H1 (cell line): ENCODE results near the gene ACRBP. TPM values are rescaled to one million over a fixed set of nuclear protein-coding genes. Genes with fewer than 3 reads are reported as not detected.

Source experiments
- CTCF ChIA-PET: fragments of 300-600 bp; sonication (Branson Sonifier 250); formaldehyde crosslinking; loops from one replicate; lab custom pipeline; 2021; ENCODE audit not compliant: partially characterized antibody; lab: Charles Lee
- POLR2A ChIA-PET: fragments of 300-600 bp; sonication (Branson Sonifier 250); formaldehyde crosslinking; loops from one replicate; lab custom pipeline; 2021; ENCODE audit warnings: inconsistent platforms; ENCODE audit not compliant: partially characterized antibody; lab: Charles Lee
- DNase-seq, 2 experiments: peaks; one replicate each; pipeline versions ENCODE4 v3.0.0 to v3.0.0-alpha.2; 2010 to 2022; ENCODE audit warnings: low spot score in 2 of 2, low read depth in 1 of 2, mixed read lengths in 1 of 2
- FAIRE-seq: peaks from 2 replicates; lab custom pipeline; 2011; peaks lifted over from hg19 to GRCh38; lab: Jason Lieb, UNC
- H2AFZ ChIP-seq: 2 replicates; pipeline ENCODE4 v1.8.1; 2012; ENCODE audit warnings: low read length, inconsistent platforms
- H2AK5ac ChIP-seq: 2 replicates; pipeline ENCODE4 v1.6.1; 2013; ENCODE audit warnings: low read depth, low read length
- H2BK120ac ChIP-seq: replicated peaks from 2 replicates; pipeline ENCODE3; 2013; ENCODE audit warnings: low read depth, low read length, inconsistent platforms
- H2BK12ac ChIP-seq: 2 replicates; pipeline ENCODE4 v1.6.1; 2013; ENCODE audit warnings: low read depth, low read length
- H2BK15ac ChIP-seq: 2 replicates; pipeline ENCODE4 v1.6.1; 2013; ENCODE audit warnings: low read length
- H2BK20ac ChIP-seq: 2 replicates; pipeline ENCODE4 v1.6.1; 2013; ENCODE audit warnings: low read length
- H2BK5ac ChIP-seq: 2 replicates; pipeline ENCODE4 v1.6.1; 2013; ENCODE audit warnings: low read depth, low read length
- H3K14ac ChIP-seq: 2 replicates; pipeline ENCODE4 v1.6.1; 2013; ENCODE audit warnings: inconsistent platforms; ENCODE audit not compliant: insufficient read length
- H3K18ac ChIP-seq: 2 replicates; pipeline ENCODE4 v1.6.1; 2013; ENCODE audit warnings: low read length; ENCODE audit errors: extremely low read depth
- H3K23ac ChIP-seq: 2 replicates; pipeline ENCODE4 v1.6.1; 2013; ENCODE audit warnings: inconsistent platforms; ENCODE audit not compliant: insufficient read length
- H3K23me2 ChIP-seq: 2 replicates; pipeline ENCODE4 v1.6.1; 2013; ENCODE audit warnings: low read depth, low read length
- H3K27ac ChIP-seq: 2 replicates; pipeline ENCODE4 v1.6.1; 2011; ENCODE audit warnings: low read depth, low read length, inconsistent platforms
- H3K27me3 ChIP-seq, 4 experiments: replicated peaks in 1 of 4; 1 replicate in 1 of 4; 2 replicates in 3 of 4; pipeline versions ENCODE4 v1.6.1 to v1.8.1; 2011 to 2013; ENCODE audit warnings: low read length in 3 of 4, mild to moderate bottlenecking in 3 of 4, inconsistent platforms in 2 of 4, mixed read lengths in 2 of 4, moderate library complexity in 1 of 4; ENCODE audit not compliant: control insufficient read depth in 3 of 4, insufficient read depth in 3 of 4; ENCODE audit errors: extremely low read depth in 1 of 4
- H3K36me3 ChIP-seq, 4 experiments: 2 replicates each; pipeline versions ENCODE4 v1.6.1 to v1.8.1; 2011 to 2013; ENCODE audit warnings: mild to moderate bottlenecking in 4 of 4, low read length in 3 of 4, moderate library complexity in 2 of 4, control low read depth in 1 of 4, inconsistent platforms in 1 of 4; ENCODE audit not compliant: insufficient read depth in 4 of 4, control insufficient read depth in 2 of 4
- H3K4ac ChIP-seq: replicated peaks from 2 replicates; pipeline ENCODE3; 2013; ENCODE audit warnings: low read length, low read depth, mixed read lengths, inconsistent platforms; ENCODE audit not compliant: insufficient read length
- H3K4me1 ChIP-seq, 4 experiments: replicated peaks in 1 of 4; 1 replicate in 1 of 4; 2 replicates in 3 of 4; pipeline versions ENCODE4 v1.6.1 to v1.8.1; 2011 to 2013; ENCODE audit warnings: low read length in 3 of 4, inconsistent platforms in 2 of 4, mixed read lengths in 1 of 4; ENCODE audit not compliant: insufficient read depth in 4 of 4, control insufficient read depth in 3 of 4
- H3K4me2 ChIP-seq, 2 experiments: 2 replicates each; pipeline versions ENCODE4 v1.6.1 to v1.8.1; 2011 to 2013; ENCODE audit warnings: low read depth in 2 of 2, low read length in 2 of 2, control low read depth in 1 of 2, inconsistent platforms in 1 of 2, mild to moderate bottlenecking in 1 of 2; ENCODE audit not compliant: insufficient read depth in 1 of 2
- H3K4me3 ChIP-seq, 4 experiments: fragments of 200-600, 300-600 bp in 1 of 4; sonication (generic), shearing (Covaris generic), sonication (Bioruptor Twin) in 1 of 4; 2 replicates each; pipeline versions ENCODE4 v1.5.1 to v1.8.1; 2011 to 2016; ENCODE audit warnings: low read length in 4 of 4, low read depth in 3 of 4, control low read depth in 2 of 4, inconsistent platforms in 2 of 4, mild to moderate bottlenecking in 2 of 4, mixed read lengths in 1 of 4, moderate library complexity in 1 of 4; ENCODE audit not compliant: insufficient read depth in 2 of 4; ENCODE audit errors: extremely low read depth in 1 of 4
- H3K56ac ChIP-seq: replicated peaks from 2 replicates; pipeline ENCODE3; 2013; ENCODE audit warnings: low read depth, mild to moderate bottlenecking, mixed read lengths, low read length, inconsistent platforms; ENCODE audit not compliant: insufficient read length
- H3K79me1 ChIP-seq: 2 replicates; pipeline ENCODE4 v1.6.1; 2013; ENCODE audit warnings: low read depth, low read length, control low read depth
- H3K79me2 ChIP-seq, 2 experiments: 2 replicates each; pipeline versions ENCODE4 v1.6.1 to v1.8.1; 2012 to 2013; ENCODE audit warnings: low read length in 2 of 2, mild to moderate bottlenecking in 2 of 2, inconsistent platforms in 1 of 2; ENCODE audit not compliant: insufficient read depth in 2 of 2, control insufficient read depth in 1 of 2
- H3K9ac ChIP-seq, 4 experiments: replicated peaks in 1 of 4; 1 replicate in 1 of 4; 2 replicates in 3 of 4; pipeline versions ENCODE4 v1.6.1 to v1.8.1; 2011 to 2013; ENCODE audit warnings: low read depth in 3 of 4, low read length in 3 of 4, control low read depth in 2 of 4, mild to moderate bottlenecking in 2 of 4, moderate library complexity in 2 of 4, inconsistent platforms in 1 of 4; ENCODE audit errors: extremely low read depth in 1 of 4
- H3K9me3 ChIP-seq, 2 experiments: 2 replicates each; pipeline versions ENCODE4 v1.6.1 to v1.8.1; 2012 to 2013; ENCODE audit warnings: mild to moderate bottlenecking in 2 of 2, moderate library complexity in 2 of 2, control low read depth in 1 of 2, inconsistent platforms in 1 of 2, low read depth in 1 of 2, low read length in 1 of 2, mixed read lengths in 1 of 2; ENCODE audit not compliant: insufficient read depth in 2 of 2
- H4K20me1 ChIP-seq, 2 experiments: replicated peaks in 1 of 2; 2 replicates each; pipeline versions ENCODE3 to v1.8.1; 2011 to 2013; ENCODE audit warnings: inconsistent platforms in 2 of 2, low read length in 2 of 2, mild to moderate bottlenecking in 1 of 2; ENCODE audit not compliant: insufficient read depth in 2 of 2, control insufficient read depth in 1 of 2
- H4K5ac ChIP-seq: 2 replicates; pipeline ENCODE4 v1.6.1; 2013; ENCODE audit warnings: low read length, low read depth, mixed read lengths, inconsistent platforms; ENCODE audit not compliant: insufficient read length
- H4K8ac ChIP-seq: 2 replicates; pipeline ENCODE4 v1.8.0; 2013; ENCODE audit warnings: mild to moderate bottlenecking, moderate library complexity, low read length, inconsistent platforms; ENCODE audit not compliant: insufficient read depth; ENCODE audit errors: extremely low read depth
- H4K91ac ChIP-seq: replicated peaks from 2 replicates; pipeline ENCODE3; 2013; ENCODE audit warnings: low read length, mixed read lengths, inconsistent platforms; ENCODE audit not compliant: insufficient read length
- CEBPB ChIP-seq: IDR thresholded peaks from 2 replicates; pipeline ENCODE4 v1.6.1; 2012; ENCODE audit warnings: low read depth, low read length
- CHD2 ChIP-seq: IDR thresholded peaks from 2 replicates; pipeline ENCODE4 v1.6.1; 2012; ENCODE audit warnings: low read length, improper control_type of control experiment
- GTF2F1 ChIP-seq: IDR thresholded peaks from 2 replicates; pipeline ENCODE4 v1.6.1; 2012; ENCODE audit warnings: low read depth, low read length, improper control_type of control experiment, borderline replicate concordance
- HDAC2 ChIP-seq, 2 experiments: fragments of 300-600 bp in 1 of 2; sonication (generic) in 1 of 2; IDR thresholded peaks; 2 replicates each; pipeline ENCODE4 v1.6.1; 2011 to 2012; ENCODE audit warnings: low read depth in 2 of 2, low read length in 2 of 2, mild to moderate bottlenecking in 2 of 2, moderate library complexity in 2 of 2, borderline replicate concordance in 1 of 2, inconsistent platforms in 1 of 2
- MAFK ChIP-seq: IDR thresholded peaks from 2 replicates; pipeline ENCODE4 v1.6.1; 2012; ENCODE audit warnings: low read depth, mild to moderate bottlenecking, improper control_type of control experiment, low read length
- NRF1 ChIP-seq: IDR thresholded peaks from 2 replicates; pipeline ENCODE4 v1.6.1; 2011; ENCODE audit warnings: mild to moderate bottlenecking, low read depth, low read length, improper control_type of control experiment
- SRF ChIP-seq: IDR thresholded peaks from 2 replicates; pipeline ENCODE4 v1.6.1; 2011; ENCODE audit warnings: mild to moderate bottlenecking, low read depth, low read length, moderate library complexity
- WGBS, 2 experiments: shearing (Covaris generic) in 1 of 2; methylation state at CpG; one replicate each; pipeline versions ENCODE4 v1.1.6 to v1.1.7; 2013 to 2015; ENCODE audit warnings: low lambda C conversion rate in 2 of 2, mixed read lengths in 2 of 2, inconsistent platforms in 1 of 2, low coverage in 1 of 2, missing lambda C conversion rate in 1 of 2; ENCODE audit not compliant: insufficient replicate concordance in 2 of 2, insufficient coverage in 1 of 2, insufficient read length in 1 of 2; ENCODE audit errors: extremely low coverage in 1 of 2, missing lambda C conversion rate in 1 of 2; 5-methylcytosine and 5-hydroxymethylcytosine counted together
- polyA plus RNA-seq, 7 experiments: library from polyadenylated mRNA; depleted of rRNA in 3 of 7; stranded (reverse) in 5 of 7; unstranded in 2 of 7; fragments of >200 nt in 5 of 7; fragments of 200-250 nt in 2 of 7; gene quantifications; 1 replicate in 5 of 7; 2 replicates in 1 of 7; 4 replicates in 1 of 7; pipeline versions ENCODE4 v1.2.1 to v1.2.3, GENCODE V29; 2011 to 2013; ENCODE audit warnings: missing spikeins in 2 of 7, mixed read lengths in 2 of 7
- total RNA-seq: library from RNA; stranded (reverse); fragmentation: NEBNext Ultra II Directional; extraction: Animal tissue kit (Norgen Biotek cat#: 25700); gene quantifications from 2 replicates; pipeline ENCODE4 v1.2.1, GENCODE V29; 2021

Gene ACRBP
- total and polyA plus RNA-seq, 2 of the 8 experiments (the other 6 are each of a cell fraction or from before 2014, with no cell fraction given), result 0.80 to 5.2 TPM

DNA sequence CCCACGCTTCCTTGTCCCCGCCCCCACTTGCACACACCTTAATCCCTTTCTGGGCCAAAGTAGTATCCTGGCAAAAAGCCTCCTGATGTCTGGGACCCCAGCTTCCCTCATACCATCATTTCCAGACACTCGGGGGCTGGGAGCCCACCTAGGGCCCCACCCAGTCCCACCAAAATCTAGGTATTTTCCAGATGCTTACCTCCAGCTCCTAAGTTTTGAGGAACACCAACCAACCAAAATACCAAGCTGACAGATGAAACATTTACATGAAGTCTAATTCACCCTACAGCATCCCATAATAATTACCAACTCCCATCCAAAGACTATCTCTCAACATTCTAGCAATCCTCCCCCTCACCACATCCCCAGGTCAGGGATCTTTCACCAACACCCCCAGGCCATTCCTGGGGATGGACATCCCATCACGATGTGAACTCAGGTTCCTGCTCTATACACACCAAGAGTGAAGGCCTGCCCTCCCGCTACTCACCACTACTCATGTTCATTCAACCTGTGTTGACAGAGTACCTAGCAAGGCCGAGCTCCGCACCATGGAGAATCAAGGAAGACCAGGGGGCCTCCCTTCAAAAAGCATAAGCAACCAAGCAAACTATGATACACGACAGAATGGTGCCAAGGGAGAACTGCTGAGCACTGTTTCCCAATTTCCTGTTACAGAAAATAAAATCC, 38.5 kb downstream of the ACRBP start:
- Histone ChIP-seq H2BK5ac (no peak overlapping the region), H2AFZ (no peak overlapping the region), H3K79me2 (peaks cover 22 to 26% of the 10 kb centered on the region in 2 experiments), H2BK15ac (peak overlapping the region; percentile 61; the same call in 1 of the 2 replicates), H3K4me3 (no peak overlapping the region), H3K27ac (no peak overlapping the region), H3K27me3 (no peaks in the 10 kb centered on the region), H2BK20ac (no peak overlapping the region), H3K4me2 (no peak overlapping the region), H4K5ac (no peak overlapping the region), H3K4me1 (peaks cover 22 to 36% (median 26%) of the 10 kb centered on the region in 4 experiments), H4K20me1 (peaks cover 12 to 17% of the 10 kb centered on the region in 2 experiments), H3K23me2 (peaks cover 19% of the 10 kb centered on the region; the same call in 1 of the 2 replicates), H2BK12ac (no peak overlapping the region), H3K79me1 (peaks cover 5% of the 10 kb centered on the region), H3K23ac (no peak overlapping the region), H4K91ac (no peak overlapping the region), H3K36me3 (peaks cover 0 to 15% (median 4%) of the 10 kb centered on the region in 4 experiments; a peak in 5 of 8 replicates), H3K56ac (no peak overlapping the region), H2AK5ac (no peak overlapping the region; the same call in 1 of the 2 replicates), H4K8ac (no peak overlapping the region), H3K14ac (no peak overlapping the region), H2BK120ac (no peak overlapping the region), H3K9ac (no peak overlapping the region), H3K4ac (peak overlapping the region; percentile 1), H3K18ac (no peak overlapping the region), H3K9me3 (no peaks in the 10 kb centered on the region)
- DNase-seq, result no peak
- CTCF ChIA-PET, result interaction anchor here (0.7 to 1.4 kb wide), 5 partner anchors 36 to 221 kb away, joined by 3 to 5 read pairs (median 3); no protein-coding TSS in a partner anchor
- no peak for FAIRE-seq
- no peak for TF ChIP-seq HDAC2 (IDR thresholded peaks at IDR 0.05; ENCODE audit: borderline replicate concordance in 1 of 2, low read depth in 2 of 2, low read length in 2 of 2)
- TF ChIP-seq NRF1, result no peak
- no peak for TF ChIP-seq SRF
- no peak for TF ChIP-seq CEBPB
- no peak for TF ChIP-seq CHD2
- no peak for TF ChIP-seq GTF2F1
- TF ChIP-seq MAFK, result no peak
- WGBS, 2 experiments, result 87% methylated on average over 8 of the region's 8 CpGs; no CpG with 5 or more reads in 1 of the 2 experiments
- POLR2A ChIA-PET, result interaction anchor here (0.6 to 2.3 kb wide), 10 partner anchors 12 to 242 kb away, joined by 3 to 18 read pairs (median 4); partner anchors contain the start of genes GAPDH, MLF2 and NOP2
